ENCODE data around the gene NR6A1.
A peak's percentile ranks its signal among the peaks of the same experiment; 100 is the strongest.

NR6A1 gene

GRCh38 chr9:124683043-124683442 lies 88.1 kb downstream of the NR6A1 start:
- no peak overlapping the region for H3K27ac Mint-ChIP-seq
- DNase-seq (ENCODE audit: low spot score in 2 of 2): no peak
- no peak for ATAC-seq
- H3K9me3 Mint-ChIP-seq: no peaks in the 10 kb centered on the region
- H3K4me3 Mint-ChIP-seq: no peak overlapping the region
- H3K36me3 Mint-ChIP-seq: no peaks in the 10 kb centered on the region
- H3K4me1 Mint-ChIP-seq: no peaks in the 10 kb centered on the region

- ATAC-seq (no peak), DNase-seq (ENCODE audit: low spot score in 2 of 2) (no peak)
- Mint-ChIP-seq H3K9me3 (no peaks in the 10 kb centered on the region), H3K4me3 (no peak overlapping the region), H3K36me3 (no peaks in the 10 kb centered on the region), H3K27ac (no peak overlapping the region), H3K4me1 (no peaks in the 10 kb centered on the region)
These were observed 90.3 kb downstream of the NR6A1 start for GRCh38 chr9:124680714-124681390.

GRCh38 chr9:124680049-124680448 lies 91.1 kb downstream of the NR6A1 start:
- Mint-ChIP-seq H3K4me3 (no peak overlapping the region), H3K27ac (no peak overlapping the region), H3K4me1 (no peaks in the 10 kb centered on the region), H3K9me3 (no peaks in the 10 kb centered on the region), H3K36me3 (no peaks in the 10 kb centered on the region)
- ATAC-seq (no peak), DNase-seq (ENCODE audit: low spot score in 2 of 2) (no peak)

- no peaks in the 10 kb centered on the region for H3K9me3 Mint-ChIP-seq
- ATAC-seq: no peak
- H3K4me1 Mint-ChIP-seq: no peaks in the 10 kb centered on the region
- H3K27ac Mint-ChIP-seq: no peak overlapping the region
- no peaks in the 10 kb centered on the region for H3K36me3 Mint-ChIP-seq
- no peak for DNase-seq (ENCODE audit: low spot score in 2 of 2)
- no peak overlapping the region for H3K4me3 Mint-ChIP-seq
These were observed 95.0 kb downstream of the NR6A1 start for GRCh38 chr9:124676159-124676551.

- no peaks in the 10 kb centered on the region for H3K9me3 Mint-ChIP-seq
- ATAC-seq: no peak
- H3K4me1 Mint-ChIP-seq: no peaks in the 10 kb centered on the region
- no peak overlapping the region for H3K27ac Mint-ChIP-seq
- no peaks in the 10 kb centered on the region for H3K36me3 Mint-ChIP-seq
- no peak overlapping the region for H3K4me3 Mint-ChIP-seq
- DNase-seq (ENCODE audit: low spot score in 2 of 2): no peak
These were observed 95.6 kb downstream of the NR6A1 start for GRCh38 chr9:124675261-124676158.

GRCh38 chr9:124674651-124675050 lies 96.5 kb downstream of the NR6A1 start:
- H3K4me1 Mint-ChIP-seq: no peaks in the 10 kb centered on the region

GRCh38 chr9:124673063-124673462 lies 98.0 kb downstream of the NR6A1 start:
- Mint-ChIP-seq H3K4me3 (no peak overlapping the region), H3K36me3 (no peaks in the 10 kb centered on the region), H3K27ac (no peak overlapping the region), H3K9me3 (no peaks in the 10 kb centered on the region), H3K4me1 (no peaks in the 10 kb centered on the region)
- DNase-seq (ENCODE audit: low spot score in 2 of 2) (no peak), ATAC-seq (no peak)

More at GRCh38 chr9:124674651-124675050, 96.5 kb downstream of the NR6A1 start:
- ATAC-seq (no peak), DNase-seq (ENCODE audit: low spot score in 2 of 2) (no peak)
- H3K27ac Mint-ChIP-seq: no peak overlapping the region
- no peaks in the 10 kb centered on the region for H3K9me3 Mint-ChIP-seq
- no peaks in the 10 kb centered on the region for H3K36me3 Mint-ChIP-seq
- no peak overlapping the region for H3K4me3 Mint-ChIP-seq

GRCh38 chr9:124671861-124672260 lies 99.2 kb downstream of the NR6A1 start:
- DNase-seq (ENCODE audit: low spot score in 2 of 2) (no peak), ATAC-seq (no peak)
- no peak overlapping the region for H3K27ac Mint-ChIP-seq
- H3K4me3 Mint-ChIP-seq: no peak overlapping the region
- no peaks in the 10 kb centered on the region for H3K9me3 Mint-ChIP-seq
- H3K36me3 Mint-ChIP-seq: no peaks in the 10 kb centered on the region
- no peaks in the 10 kb centered on the region for H3K4me1 Mint-ChIP-seq

- H3K9me3 Mint-ChIP-seq: no peaks in the 10 kb centered on the region
- ATAC-seq (no peak), DNase-seq (ENCODE audit: low spot score in 2 of 2) (no peak)
- H3K27ac Mint-ChIP-seq: no peak overlapping the region
- no peak overlapping the region for H3K4me3 Mint-ChIP-seq
- H3K36me3 Mint-ChIP-seq: no peaks in the 10 kb centered on the region
- H3K4me1 Mint-ChIP-seq: no peaks in the 10 kb centered on the region
These were observed 104.5 kb downstream of the NR6A1 start for GRCh38 chr9:124666642-124667041.

GRCh38 chr9:124665391-124666058 lies 105.6 kb downstream of the NR6A1 start:
- H3K27ac Mint-ChIP-seq: no peak overlapping the region
- H3K4me3 Mint-ChIP-seq: no peak overlapping the region
- ATAC-seq (peak; percentile 64), DNase-seq (ENCODE audit: low spot score in 2 of 2) (no peak)
- H3K9me3 Mint-ChIP-seq: no peaks in the 10 kb centered on the region
- no peaks in the 10 kb centered on the region for H3K4me1 Mint-ChIP-seq
- no peaks in the 10 kb centered on the region for H3K36me3 Mint-ChIP-seq

- Mint-ChIP-seq H3K4me3 (no peak overlapping the region), H3K4me1 (peaks cover 7% of the 10 kb centered on the region), H3K36me3 (no peaks in the 10 kb centered on the region), H3K27ac (no peak overlapping the region), H3K9me3 (no peaks in the 10 kb centered on the region)
- DNase-seq (ENCODE audit: low spot score in 2 of 2) (no peak), ATAC-seq (no peak)
These were observed 107.0 kb downstream of the NR6A1 start for GRCh38 chr9:124664143-124664542.

GRCh38 chr9:124663046-124663961 lies 107.8 kb downstream of the NR6A1 start:
- DNase-seq (ENCODE audit: low spot score in 2 of 2) (no peak), ATAC-seq (no peak)
- H3K4me3 Mint-ChIP-seq: no peak overlapping the region
- H3K4me1 Mint-ChIP-seq: peaks cover 11% of the 10 kb centered on the region
- no peaks in the 10 kb centered on the region for H3K9me3 Mint-ChIP-seq
- no peaks in the 10 kb centered on the region for H3K36me3 Mint-ChIP-seq
- H3K27ac Mint-ChIP-seq: no peak overlapping the region

GRCh38 chr9:124662561-124662960 lies 108.5 kb downstream of the NR6A1 start:
- H3K36me3 Mint-ChIP-seq: no peaks in the 10 kb centered on the region
- no peak overlapping the region for H3K4me3 Mint-ChIP-seq
- DNase-seq (ENCODE audit: low spot score in 2 of 2): no peak
- H3K27ac Mint-ChIP-seq: no peak overlapping the region
- no peaks in the 10 kb centered on the region for H3K9me3 Mint-ChIP-seq
- peaks cover 13% of the 10 kb centered on the region for H3K4me1 Mint-ChIP-seq
- no peak for ATAC-seq

GRCh38 chr9:124661271-124661670 lies 109.8 kb downstream of the NR6A1 start:
- no peaks in the 10 kb centered on the region for H3K36me3 Mint-ChIP-seq
- H3K9me3 Mint-ChIP-seq: no peaks in the 10 kb centered on the region
- H3K27ac Mint-ChIP-seq: no peak overlapping the region
- H3K4me3 Mint-ChIP-seq: no peak overlapping the region
- H3K4me1 Mint-ChIP-seq: peaks cover 13% of the 10 kb centered on the region
- DNase-seq (ENCODE audit: low spot score in 2 of 2) (no peak), ATAC-seq (no peak)

- ATAC-seq (no peak), DNase-seq (ENCODE audit: low spot score in 2 of 2) (no peak)
- peak overlapping the region; percentile 71 for H3K4me3 Mint-ChIP-seq
- no peak overlapping the region for H3K27ac Mint-ChIP-seq
- H3K36me3 Mint-ChIP-seq: no peaks in the 10 kb centered on the region
- peaks cover 13% of the 10 kb centered on the region for H3K4me1 Mint-ChIP-seq
- no peaks in the 10 kb centered on the region for H3K9me3 Mint-ChIP-seq
These were observed 110.7 kb downstream of the NR6A1 start for GRCh38 chr9:124660341-124660801.

Data from stimulated activated effector memory CD8-positive, alpha-beta T cell treated with anti-CD3 and anti-CD28 coated beads, Interleukin-12 subunit alpha, Interleukin-12 subunit beta, amount 100 ng/mL, for 72 hours (primary cell).